Fibroblast of skin of left biceps (primary cell): ENCODE measurements around the gene ELMOD1.

Experiments used
- DNase-seq, 2 experiments: peaks; one replicate each; pipeline ENCODE4 v3.0.0-alpha.2; 2013; ENCODE audit warnings: low read depth in 2 of 2

The ELMOD1 gene

GRCh38 chr11:107583629-107584195 is 7.2 kb upstream of the ELMOD1 start:
- no peak for DNase-seq

GRCh38 chr11:107587306-107587979 is 3.5 kb upstream of the ELMOD1 start:
- DNase-seq, result peak; percentile 38 to 48

- no peak for DNase-seq
These were observed 657 bp downstream of the ELMOD1 start for GRCh38 chr11:107591378-107592230.

GRCh38 chr11:107592231-107592590 is 1.3 kb downstream of the ELMOD1 start:
- DNase-seq, result no peak

GRCh38 chr11:107592813-107593212 is 1.9 kb downstream of the ELMOD1 start:
- DNase-seq, result no peak

- no peak for DNase-seq
These were observed 3.0 kb downstream of the ELMOD1 start for GRCh38 chr11:107593951-107594350.

GRCh38 chr11:107594736-107595135 is 3.8 kb downstream of the ELMOD1 start:
- no peak for DNase-seq

GRCh38 chr11:107598225-107599139 is 7.5 kb downstream of the ELMOD1 start:
- no peak for DNase-seq

- DNase-seq, result no peak
These were observed 14.4 kb downstream of the ELMOD1 start for GRCh38 chr11:107605061-107606006.

GRCh38 chr11:107606141-107606540 is 15.2 kb downstream of the ELMOD1 start:
- no peak for DNase-seq

- no peak for DNase-seq
These were observed 17.9 kb downstream of the ELMOD1 start for GRCh38 chr11:107608809-107609208.

GRCh38 chr11:107609400-107610218 is 18.7 kb downstream of the ELMOD1 start:
- DNase-seq, result no peak

- DNase-seq, result no peak
These were observed 21.5 kb downstream of the ELMOD1 start for GRCh38 chr11:107612445-107612844.

GRCh38 chr11:107619926-107620325 is 29.0 kb downstream of the ELMOD1 start:
- no peak for DNase-seq

GRCh38 chr11:107621081-107621480 is 30.1 kb downstream of the ELMOD1 start:
- no peak for DNase-seq

- no peak for DNase-seq
These were observed 32.2 kb downstream of the ELMOD1 start for GRCh38 chr11:107623183-107623582.

- no peak for DNase-seq
These were observed 34.2 kb downstream of the ELMOD1 start for GRCh38 chr11:107624983-107625684.

- no peak for DNase-seq
These were observed 34.7 kb downstream of the ELMOD1 start for GRCh38 chr11:107625685-107625989.

- DNase-seq, result no peak
These were observed 40.1 kb downstream of the ELMOD1 start for GRCh38 chr11:107631043-107631442.
